B cell (primary cell): ENCODE measurements around the gene HIBCH. TPM values are rescaled to one million over a fixed set of nuclear protein-coding genes. Genes with fewer than 3 reads are reported as not detected.

Experiments
- ATAC-seq: fragments of 200-7000 bp; cut with Tn5 transposase; one replicate; pipeline ENCODE4 v1.10.0; 2021; ENCODE audit warnings: low read depth, mild to moderate bottlenecking, moderate number of reproducible peaks, moderate library complexity
- CTCF ChIA-PET: fragments of 350-600 bp; sonication (Branson Sonifier 250); formaldehyde crosslinking; loops from one replicate; lab custom pipeline; 2021; ENCODE audit warnings: antibody characterized with exemption, inconsistent platforms; lab: Charles Lee
- POLR2A ChIA-PET: fragments of 350-600 bp; sonication (Branson Sonifier 250); formaldehyde crosslinking; loops from one replicate; lab custom pipeline; 2021; ENCODE audit warnings: antibody characterized with exemption; lab: Charles Lee
- DNase-seq: peaks from one replicate; pipeline ENCODE4 v3.0.0; 2013
- H2AFZ ChIP-seq: 2 replicates; pipeline ENCODE4 v1.6.1; 2012; ENCODE audit warnings: mild to moderate bottlenecking, low read depth, low read length; ENCODE audit not compliant: insufficient read depth, poor library complexity, severe bottlenecking
- H3K27ac ChIP-seq, 2 donors: 1 replicate in 1 of 2; 2 replicates in 1 of 2; pipeline ENCODE4 v1.5.1; 2012 to 2013; ENCODE audit warnings: low read length in 2 of 2, mild to moderate bottlenecking in 2 of 2, moderate library complexity in 1 of 2
- H3K27me3 ChIP-seq, 4 experiments: fragments of 200-600 bp in 1 of 4; sonication (generic) in 1 of 4; replicated peaks in 1 of 4; 1 replicate in 2 of 4; 2 replicates in 2 of 4; pipeline versions ENCODE4 v1.6.1 to v1.7.0; 2013 to 2016; ENCODE audit warnings: low read length in 3 of 4, mild to moderate bottlenecking in 2 of 4, mixed read lengths in 1 of 4, moderate library complexity in 1 of 4; ENCODE audit not compliant: insufficient read depth in 4 of 4, control insufficient read depth in 3 of 4; ENCODE audit errors: control extremely low read depth in 1 of 4
- H3K36me3 ChIP-seq, 2 experiments: replicated peaks in 1 of 2; 1 replicate in 1 of 2; 2 replicates in 1 of 2; pipeline versions ENCODE4 v1.6.1 to v1.7.1; 2013; ENCODE audit warnings: low read length in 1 of 2; ENCODE audit not compliant: insufficient read depth in 2 of 2, control insufficient read depth in 1 of 2; ENCODE audit errors: control extremely low read depth in 1 of 2, extremely low read depth in 1 of 2
- H3K4me1 ChIP-seq, 2 donors: fragments of 200-600 bp in 1 of 2; sonication (generic) in 1 of 2; 1 replicate in 1 of 2; 2 replicates in 1 of 2; pipeline versions ENCODE4 v1.5.1 to v1.6.1; 2013 to 2017; ENCODE audit warnings: low read length in 2 of 2; ENCODE audit not compliant: control insufficient read depth in 2 of 2, insufficient read depth in 2 of 2
- H3K4me2 ChIP-seq: replicated peaks from 2 replicates; pipeline ENCODE3; 2012; ENCODE audit warnings: mild to moderate bottlenecking, low read depth, low read length; ENCODE audit not compliant: poor library complexity, severe bottlenecking
- H3K4me3 ChIP-seq, 5 experiments: fragments of 200-600 bp in 1 of 5; sonication (generic) in 1 of 5; 1 replicate in 3 of 5; 2 replicates in 2 of 5; pipeline versions ENCODE4 v1.5.1 to v1.7.0; 2011 to 2016; ENCODE audit warnings: low read length in 4 of 5, mild to moderate bottlenecking in 4 of 5, low read depth in 2 of 5, control low read depth in 1 of 5, moderate library complexity in 1 of 5; ENCODE audit not compliant: insufficient read depth in 1 of 5; ENCODE audit errors: control extremely low read depth in 1 of 5, extremely low read depth in 1 of 5
- H3K79me2 ChIP-seq: fragments of 200-600 bp; sonication (generic); one replicate; pipeline ENCODE4 v1.6.0; 2016; ENCODE audit warnings: low read length; ENCODE audit not compliant: control insufficient read depth, insufficient read depth
- H3K9ac ChIP-seq: fragments of 200-600 bp; sonication (generic); 2 replicates; pipeline ENCODE4 v1.6.1; 2017; ENCODE audit warnings: mild to moderate bottlenecking, low read length, moderate library complexity
- H3K9me3 ChIP-seq, 3 donors: one replicate each; pipeline versions ENCODE4 v1.6.1 to v1.7.1; 2013; ENCODE audit warnings: low read length in 2 of 3; ENCODE audit not compliant: control insufficient read depth in 2 of 3, insufficient read depth in 1 of 3; ENCODE audit errors: control extremely low read depth in 1 of 3
- H4K20me1 ChIP-seq: 2 replicates; pipeline ENCODE4 v1.6.0; 2012; ENCODE audit warnings: mild to moderate bottlenecking, low read length; ENCODE audit not compliant: insufficient read depth, control insufficient read depth, poor library complexity, severe bottlenecking
- H3K27ac Mint-ChIP-seq: one replicate; pipeline ENCODE4 v1.8.0; 2021; ENCODE audit warnings: mixed read lengths
- H3K27me3 Mint-ChIP-seq: one replicate; pipeline ENCODE4 v1.8.0; 2021; ENCODE audit warnings: mixed read lengths
- H3K4me1 Mint-ChIP-seq: one replicate; pipeline ENCODE4 v1.8.0; 2021; ENCODE audit warnings: mixed read lengths
- H3K4me3 Mint-ChIP-seq: one replicate; pipeline ENCODE4 v1.8.0; 2021; ENCODE audit warnings: mixed read lengths
- H3K9me3 Mint-ChIP-seq: one replicate; pipeline ENCODE4 v1.8.0; 2022; ENCODE audit warnings: mixed read lengths; ENCODE audit not compliant: insufficient read depth
- EZH2 ChIP-seq: IDR thresholded peaks from 2 replicates; pipeline ENCODE4 v1.6.1; 2012; ENCODE audit warnings: borderline replicate concordance, low read depth, mild to moderate bottlenecking, moderate library complexity, low read length; ENCODE audit not compliant: insufficient read depth, poor library complexity, severe bottlenecking
- WGBS: methylation state at CpG from one replicate; pipeline ENCODE4 v1.1.5; 2013; ENCODE audit warnings: missing lambda C conversion rate; ENCODE audit not compliant: insufficient coverage; 5-methylcytosine and 5-hydroxymethylcytosine counted together
- intact Hi-C: fragments of 100-400 bp; cut with micrococcal nuclease; formaldehyde crosslinking; loops from one replicate; pipeline ENCODE4 v1.10.0; 2022
- polyA plus RNA-seq: library from polyadenylated mRNA; depleted of rRNA; stranded (reverse); fragments of >200 nt; gene quantifications from 2 replicates; pipeline ENCODE4 v1.2.3, GENCODE V29; 2012
- total RNA-seq, 2 donors: library from RNA; stranded (reverse); fragments of 120-200 nt in 1 of 2; gene quantifications; 1 replicate in 1 of 2; 2 replicates in 1 of 2; pipeline versions ENCODE4 v1.2.3 to v1.2.4, GENCODE V29; 2013 to 2022
- TF ChIP-seq, protein P1 (sequence below): fragments of 200-600 bp; IDR thresholded peaks from one replicate; pipeline ENCODE4 v1.8.0; 2022; ENCODE audit warnings: antibody characterized with exemption, mild to moderate bottlenecking

Gene HIBCH
- total and polyA plus RNA-seq, 2 donors (not counting 1 experiment from before 2014, with no cell fraction given): 5.6 to 30.2 TPM

DNA sequence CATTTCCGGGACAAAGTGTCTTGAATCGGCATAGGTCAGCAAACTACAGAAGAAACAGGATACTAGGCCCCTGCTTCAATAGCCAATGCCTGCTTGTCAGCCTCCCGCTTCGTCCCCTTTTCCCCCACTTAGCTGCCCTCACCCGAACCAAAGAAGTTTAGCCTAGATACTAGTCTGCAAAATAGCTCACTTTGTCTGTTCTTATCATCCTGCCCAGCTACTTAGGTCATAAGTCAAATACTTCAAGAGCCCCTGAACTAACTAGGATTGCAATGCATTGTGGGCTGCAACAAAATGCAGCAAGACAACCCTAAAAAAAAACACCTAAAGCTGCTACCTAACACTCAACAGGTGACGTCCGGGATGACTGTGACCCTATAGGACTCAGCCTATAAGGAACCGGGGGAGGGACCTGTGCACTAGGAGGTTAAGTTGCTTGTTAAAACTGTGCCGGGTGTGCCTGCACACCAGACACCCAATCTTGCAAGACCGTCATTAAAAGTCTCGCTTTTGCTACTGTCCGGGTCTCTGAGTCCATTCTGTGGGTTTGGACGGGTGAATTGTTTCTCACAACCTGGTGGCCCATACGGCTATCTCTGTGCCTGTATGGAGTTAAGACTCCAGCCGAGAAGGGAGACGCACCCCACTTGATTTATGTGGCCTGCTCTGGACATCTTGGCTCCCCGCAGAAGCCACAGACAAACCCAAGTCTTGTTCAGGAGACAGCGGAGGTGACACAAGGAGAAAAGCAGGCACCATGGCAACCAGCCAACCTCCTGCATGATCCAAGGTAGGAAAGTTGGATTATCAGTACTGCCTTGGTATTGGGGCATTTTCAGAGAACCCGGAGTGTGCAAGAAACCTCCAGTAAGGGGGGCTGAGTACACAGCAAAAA, 105.9 kb downstream of the HIBCH start:
- 96% methylated on average over 18 of the region's 19 CpGs for WGBS
- no peak overlapping the region for H3K4me2 ChIP-seq

DNA sequence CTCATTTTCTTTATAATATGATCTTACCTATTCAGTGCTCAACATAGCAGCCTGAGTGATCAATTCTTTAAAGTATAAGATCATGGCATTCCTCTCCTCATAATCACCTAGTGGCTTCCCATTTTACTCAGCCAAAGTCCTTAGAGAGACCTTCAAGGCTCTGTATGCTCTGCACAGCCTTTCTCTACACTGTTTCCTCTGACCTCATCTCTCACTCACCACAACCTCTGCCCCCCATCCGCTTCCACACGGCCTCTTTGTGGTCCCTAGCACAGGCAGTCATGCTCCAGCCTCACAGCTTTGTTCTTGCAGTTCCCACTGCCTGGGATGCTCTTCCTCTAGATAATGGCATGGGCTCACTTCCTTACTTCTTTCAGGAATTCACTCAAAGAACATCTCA, 109.2 kb downstream of the HIBCH start:
- Mint-ChIP-seq H3K27me3 (no peaks in the 10 kb centered on the region), H3K4me1 (peaks cover 8% of the 10 kb centered on the region), H3K4me3 (no peak overlapping the region), H3K27ac (no peak overlapping the region), H3K9me3 (no peaks in the 10 kb centered on the region)
- intact Hi-C loops: no loop called here
- no peak overlapping the region for H3K9ac ChIP-seq
- no peak for TF ChIP-seq EZH2
- TF ChIP-seq, protein P1, sequence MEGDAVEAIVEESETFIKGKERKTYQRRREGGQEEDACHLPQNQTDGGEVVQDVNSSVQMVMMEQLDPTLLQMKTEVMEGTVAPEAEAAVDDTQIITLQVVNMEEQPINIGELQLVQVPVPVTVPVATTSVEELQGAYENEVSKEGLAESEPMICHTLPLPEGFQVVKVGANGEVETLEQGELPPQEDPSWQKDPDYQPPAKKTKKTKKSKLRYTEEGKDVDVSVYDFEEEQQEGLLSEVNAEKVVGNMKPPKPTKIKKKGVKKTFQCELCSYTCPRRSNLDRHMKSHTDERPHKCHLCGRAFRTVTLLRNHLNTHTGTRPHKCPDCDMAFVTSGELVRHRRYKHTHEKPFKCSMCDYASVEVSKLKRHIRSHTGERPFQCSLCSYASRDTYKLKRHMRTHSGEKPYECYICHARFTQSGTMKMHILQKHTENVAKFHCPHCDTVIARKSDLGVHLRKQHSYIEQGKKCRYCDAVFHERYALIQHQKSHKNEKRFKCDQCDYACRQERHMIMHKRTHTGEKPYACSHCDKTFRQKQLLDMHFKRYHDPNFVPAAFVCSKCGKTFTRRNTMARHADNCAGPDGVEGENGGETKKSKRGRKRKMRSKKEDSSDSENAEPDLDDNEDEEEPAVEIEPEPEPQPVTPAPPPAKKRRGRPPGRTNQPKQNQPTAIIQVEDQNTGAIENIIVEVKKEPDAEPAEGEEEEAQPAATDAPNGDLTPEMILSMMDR: no peak
- no peak overlapping the region for H2AFZ ChIP-seq
- no peak overlapping the region for H3K4me2 ChIP-seq
- H3K4me3 ChIP-seq: no peak overlapping the region
- H3K4me1 ChIP-seq: peaks cover 0 to 3% of the 10 kb centered on the region in 2 donors
- H3K36me3 ChIP-seq: peaks cover 0 to 14% of the 10 kb centered on the region in 2 experiments
- DNase-seq (no peak), ATAC-seq (no peak)
- no peaks in the 10 kb centered on the region for H4K20me1 ChIP-seq
- POLR2A ChIA-PET: no interaction called here
- no peaks in the 10 kb centered on the region for H3K9me3 ChIP-seq
- 89% methylated on average over 2 of the region's 2 CpGs for WGBS
- H3K79me2 ChIP-seq: no peaks in the 10 kb centered on the region
- CTCF ChIA-PET: no interaction called here
- H3K27ac ChIP-seq: no peak overlapping the region
- no peaks in the 10 kb centered on the region for H3K27me3 ChIP-seq

More for the DNA sequence above, 105.9 kb downstream of the HIBCH start:
- Histone ChIP-seq H3K79me2 (no peaks in the 10 kb centered on the region), H3K27ac (no peak overlapping the region), H3K36me3 (peaks cover 0 to 12% of the 10 kb centered on the region in 2 experiments), H3K9ac (no peak overlapping the region), H4K20me1 (no peaks in the 10 kb centered on the region), H3K4me1 (no peaks in the 10 kb centered on the region), H3K4me3 (no peak overlapping the region), H3K9me3 (no peaks in the 10 kb centered on the region), H2AFZ (no peak overlapping the region), H3K27me3 (no peaks in the 10 kb centered on the region)
- TF ChIP-seq, protein P1: no peak
- TF ChIP-seq EZH2: no peak
- no peak for DNase-seq
- no peak for ATAC-seq
- Mint-ChIP-seq H3K27ac (no peak overlapping the region), H3K27me3 (no peaks in the 10 kb centered on the region), H3K9me3 (no peaks in the 10 kb centered on the region), H3K4me3 (no peak overlapping the region), H3K4me1 (peaks cover 13% of the 10 kb centered on the region)
- ChIA-PET POLR2A (no interaction called here), CTCF (interaction anchor here (0.8 kb wide), 1 partner anchor 125 kb away, joined by 3 read pairs; no protein-coding TSS in a partner anchor)
- intact Hi-C loops: no loop called here
